ENCODE measurements around the gene PTGES3L. TPM values are rescaled to one million over a fixed set of nuclear protein-coding genes. Genes with fewer than 3 reads are reported as not detected.

Gene PTGES3L
- total RNA-seq, 1 donor from 2014 or later: 2.0 TPM

DNA sequence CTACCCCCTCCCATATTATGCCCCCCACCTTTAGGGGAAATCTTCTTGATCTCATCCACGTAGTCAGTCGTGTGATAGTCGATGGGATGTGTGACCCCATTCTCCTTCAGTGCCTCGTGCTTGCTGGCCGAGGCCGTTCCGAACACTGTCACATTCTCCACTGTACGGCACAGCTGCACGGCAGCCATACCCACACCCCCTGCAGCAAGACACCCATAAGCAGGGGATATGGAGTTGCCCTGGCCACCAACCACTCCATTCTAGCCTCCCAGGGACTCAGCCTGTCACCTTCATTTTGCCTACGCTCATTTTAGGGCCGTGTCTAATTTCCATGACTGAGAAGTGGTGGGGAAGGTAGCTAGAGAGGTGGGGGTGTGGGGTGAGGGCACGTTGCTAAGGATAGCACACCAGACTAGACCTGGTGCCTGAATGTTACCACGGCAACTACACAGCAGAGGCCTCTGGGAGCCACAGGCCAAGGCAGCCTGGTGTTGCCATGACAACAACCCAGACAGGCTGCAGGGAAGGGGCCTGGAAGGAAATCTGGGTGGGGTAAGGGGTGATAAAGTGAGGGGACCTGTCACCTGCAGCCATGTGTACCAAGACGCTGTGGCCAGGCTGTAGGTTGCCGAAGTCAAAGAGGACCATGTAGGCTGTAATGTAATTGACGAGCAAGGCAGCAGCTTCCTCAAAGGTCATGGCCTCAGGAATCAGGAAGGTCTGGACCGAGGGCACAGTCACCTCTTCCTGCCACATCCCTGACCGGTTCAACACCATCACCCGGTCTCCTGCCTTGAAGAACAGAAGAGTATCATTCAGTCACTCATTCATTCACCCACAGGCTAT, 38.4 kb upstream of the PTGES3L start:
- Mint-ChIP-seq H3K36me3 (ENCODE audit: low read depth) (peaks cover 38% of the 10 kb centered on the region), H3K27me3 (no peaks in the 10 kb centered on the region), H3K4me3 (no peak overlapping the region), H3K4me1 (peaks cover 8% of the 10 kb centered on the region), H3K9me3 (no peaks in the 10 kb centered on the region), H3K27ac (peak overlapping the region; percentile 3)
- no peak for DNase-seq
- intact Hi-C loops (cut with micrococcal nuclease): no loop called here
- no peak for ATAC-seq (ENCODE audit: low read depth)
- ChIA-PET CTCF (no interaction called here), POLR2A (interaction anchor here (0.5 to 0.6 kb wide), 2 partner anchors 10 to 296 kb away, joined by 3 to 4 read pairs; no protein-coding TSS in a partner anchor)
- TF ChIP-seq, protein P1, sequence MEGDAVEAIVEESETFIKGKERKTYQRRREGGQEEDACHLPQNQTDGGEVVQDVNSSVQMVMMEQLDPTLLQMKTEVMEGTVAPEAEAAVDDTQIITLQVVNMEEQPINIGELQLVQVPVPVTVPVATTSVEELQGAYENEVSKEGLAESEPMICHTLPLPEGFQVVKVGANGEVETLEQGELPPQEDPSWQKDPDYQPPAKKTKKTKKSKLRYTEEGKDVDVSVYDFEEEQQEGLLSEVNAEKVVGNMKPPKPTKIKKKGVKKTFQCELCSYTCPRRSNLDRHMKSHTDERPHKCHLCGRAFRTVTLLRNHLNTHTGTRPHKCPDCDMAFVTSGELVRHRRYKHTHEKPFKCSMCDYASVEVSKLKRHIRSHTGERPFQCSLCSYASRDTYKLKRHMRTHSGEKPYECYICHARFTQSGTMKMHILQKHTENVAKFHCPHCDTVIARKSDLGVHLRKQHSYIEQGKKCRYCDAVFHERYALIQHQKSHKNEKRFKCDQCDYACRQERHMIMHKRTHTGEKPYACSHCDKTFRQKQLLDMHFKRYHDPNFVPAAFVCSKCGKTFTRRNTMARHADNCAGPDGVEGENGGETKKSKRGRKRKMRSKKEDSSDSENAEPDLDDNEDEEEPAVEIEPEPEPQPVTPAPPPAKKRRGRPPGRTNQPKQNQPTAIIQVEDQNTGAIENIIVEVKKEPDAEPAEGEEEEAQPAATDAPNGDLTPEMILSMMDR (IDR thresholded peaks at IDR 0.05): no peak

DNA sequence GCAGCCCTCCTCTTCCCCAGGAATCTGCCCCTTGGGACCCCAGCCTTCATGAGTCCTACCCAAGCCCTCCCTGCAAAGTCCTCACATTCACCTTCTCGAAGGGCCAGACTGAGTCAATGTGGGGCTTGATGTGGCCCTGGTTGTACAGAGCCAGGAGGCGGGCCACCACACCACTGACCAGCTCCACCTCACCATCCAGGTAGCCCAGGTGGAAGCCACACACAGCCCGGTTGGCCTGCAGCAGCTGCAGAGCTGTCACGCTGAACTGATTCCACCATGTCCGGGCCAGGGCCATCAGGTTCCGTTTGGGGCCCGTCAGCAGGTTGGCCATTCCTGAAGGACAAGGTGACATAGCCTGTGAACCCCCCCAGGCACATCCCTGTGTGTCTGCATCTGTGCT, 36.3 kb upstream of the PTGES3L start:
- ChIA-PET CTCF (no interaction called here), POLR2A (no interaction called here)
- intact Hi-C loops (cut with micrococcal nuclease): no loop called here
- TF ChIP-seq, protein P1 (IDR thresholded peaks at IDR 0.05): no peak
- peaks cover 49% of the 10 kb centered on the region for H3K36me3 Mint-ChIP-seq (ENCODE audit: low read depth)
- ATAC-seq (ENCODE audit: low read depth) (no peak), DNase-seq (no peak)
- H3K27ac Mint-ChIP-seq: no peak overlapping the region
- H3K27me3 Mint-ChIP-seq: no peaks in the 10 kb centered on the region
- H3K4me1 Mint-ChIP-seq: peaks cover 5% of the 10 kb centered on the region
- H3K4me3 Mint-ChIP-seq: no peak overlapping the region
- H3K9me3 Mint-ChIP-seq: no peaks in the 10 kb centered on the region

DNA sequence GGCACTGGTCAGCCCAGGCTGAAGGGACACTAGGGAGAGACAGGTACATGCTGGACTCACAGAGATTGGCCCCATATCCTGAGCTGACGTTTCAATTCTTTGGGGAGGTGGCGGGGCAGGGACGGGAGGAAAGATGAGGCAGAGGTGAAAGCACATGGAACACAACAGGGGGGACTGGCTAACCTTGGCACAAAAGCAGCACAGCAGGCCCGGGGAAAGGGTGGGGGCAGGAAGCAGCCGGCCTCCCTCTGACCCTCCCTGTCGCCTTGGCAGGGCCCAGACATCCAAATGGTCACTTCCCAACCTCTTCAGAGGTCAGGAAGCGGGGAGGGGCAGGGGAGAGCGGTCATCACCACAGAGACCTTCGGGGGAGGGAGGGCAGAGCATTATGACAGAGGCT, 35.7 kb upstream of the PTGES3L start:
- intact Hi-C loops (cut with micrococcal nuclease): no loop called here
- CTCF ChIA-PET: no interaction called here
- Mint-ChIP-seq H3K4me1 (peaks cover 1% of the 10 kb centered on the region), H3K27ac (peak overlapping the region; percentile 1), H3K9me3 (no peaks in the 10 kb centered on the region), H3K27me3 (no peaks in the 10 kb centered on the region), H3K36me3 (ENCODE audit: low read depth) (peaks cover 51% of the 10 kb centered on the region), H3K4me3 (no peak overlapping the region)
- DNase-seq (no peak), ATAC-seq (ENCODE audit: low read depth) (no peak)
- POLR2A ChIA-PET: interaction anchor here (0.6 kb wide), 1 partner anchor 183 kb away, joined by 5 read pairs; no protein-coding TSS in a partner anchor
- TF ChIP-seq, protein P1 (IDR thresholded peaks at IDR 0.05): no peak

DNA sequence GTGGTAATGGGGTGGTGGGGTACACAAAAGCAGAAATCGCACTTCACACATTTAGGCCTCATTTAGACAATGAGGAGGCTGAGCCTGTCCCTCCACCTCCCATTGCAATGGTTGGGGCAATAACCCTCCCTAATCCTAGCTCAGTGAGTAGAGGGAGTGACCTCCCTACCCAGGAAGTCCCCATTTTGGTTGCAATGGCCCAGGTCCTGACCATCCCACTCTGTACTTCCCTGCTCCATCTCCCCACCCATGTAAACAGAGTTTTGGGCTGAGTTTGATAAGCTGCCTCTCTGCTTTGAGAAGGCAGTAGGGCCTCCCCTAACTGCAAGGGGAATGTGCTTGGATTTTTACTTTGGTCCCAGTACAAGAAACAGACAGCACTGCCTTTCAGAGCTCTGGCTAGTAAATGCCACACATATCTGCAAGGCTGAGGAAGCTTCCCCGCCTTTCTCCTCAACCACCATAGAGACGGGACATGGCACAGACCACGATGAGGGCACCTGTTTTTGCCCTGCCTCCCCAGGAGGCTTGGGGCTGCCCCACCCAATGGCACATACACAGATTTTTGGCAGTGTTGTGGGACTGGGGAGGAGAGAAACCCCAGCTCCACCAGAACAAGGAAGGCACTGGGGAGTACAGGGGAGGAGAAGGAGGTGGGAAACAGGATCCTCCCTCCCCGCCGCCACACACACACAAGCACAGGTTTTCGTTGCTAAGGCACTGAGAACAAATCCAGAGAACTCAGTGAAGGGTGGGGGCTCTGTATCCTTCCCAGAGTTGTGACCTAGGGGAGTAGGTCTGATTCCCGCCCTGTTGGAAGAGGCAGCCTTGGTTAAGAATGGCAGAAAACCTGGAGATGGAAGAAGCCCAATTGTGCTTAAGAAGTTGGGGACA, 35.0 kb upstream of the PTGES3L start:
- H3K4me3 Mint-ChIP-seq: no peak overlapping the region
- ChIA-PET POLR2A (interaction anchor here (0.6 to 0.8 kb wide), 3 partner anchors 14 to 184 kb away, joined by 5 to 7 read pairs (median 5); partner anchors contain the start of gene RPL27), CTCF (no interaction called here)
- H3K36me3 Mint-ChIP-seq (ENCODE audit: low read depth): peaks cover 52% of the 10 kb centered on the region
- intact Hi-C loops (cut with micrococcal nuclease): no loop called here
- TF ChIP-seq, protein P1 (IDR thresholded peaks at IDR 0.05): no peak
- no peak for ATAC-seq (ENCODE audit: low read depth)
- no peaks in the 10 kb centered on the region for H3K27me3 Mint-ChIP-seq
- H3K27ac Mint-ChIP-seq: peak overlapping the region; percentile 3
- peaks cover 5% of the 10 kb centered on the region for H3K4me1 Mint-ChIP-seq
- no peaks in the 10 kb centered on the region for H3K9me3 Mint-ChIP-seq
- no peak for DNase-seq
